HL-60/S4 treated with phorbol 12-myristate 13-acetate at 8.2 ng/mL for 4 days and 3 days (cell line): ENCODE results near the gene LRBA.
"Not testable (repeated sequence)": the region's sequence is repeated elsewhere in the genome, so short reads cannot be mapped to it uniquely, and the experiment has no call there.

Experiments
- in situ Hi-C: fragments of 300-500 bp; cut with MboI; formaldehyde crosslinking; loops from 2 replicates; pipeline ENCODE4 v1.15.0; 2022; ENCODE audit warnings: low sequenced_read_pairs

Gene LRBA

DNA sequence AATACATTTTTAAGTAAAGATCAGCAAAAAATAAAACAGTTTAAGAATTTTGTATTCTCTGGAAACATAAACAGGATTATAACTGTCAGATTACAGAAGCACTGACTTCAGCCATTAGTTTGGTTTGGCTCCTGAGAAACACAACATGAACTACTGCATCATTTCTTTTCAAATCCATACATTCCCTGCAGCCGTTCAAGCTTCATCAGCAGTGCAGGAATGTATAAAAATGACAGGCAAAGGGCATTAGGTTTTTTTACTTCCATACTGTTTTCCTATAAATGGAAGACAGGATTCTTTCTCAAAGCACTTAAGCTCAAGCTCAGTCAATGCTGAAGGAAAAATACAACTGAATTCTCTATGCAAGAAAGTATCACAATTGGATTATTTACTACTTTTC lies 437.3 kb downstream of the LRBA start:
- in situ Hi-C loops = no loop called here

DNA sequence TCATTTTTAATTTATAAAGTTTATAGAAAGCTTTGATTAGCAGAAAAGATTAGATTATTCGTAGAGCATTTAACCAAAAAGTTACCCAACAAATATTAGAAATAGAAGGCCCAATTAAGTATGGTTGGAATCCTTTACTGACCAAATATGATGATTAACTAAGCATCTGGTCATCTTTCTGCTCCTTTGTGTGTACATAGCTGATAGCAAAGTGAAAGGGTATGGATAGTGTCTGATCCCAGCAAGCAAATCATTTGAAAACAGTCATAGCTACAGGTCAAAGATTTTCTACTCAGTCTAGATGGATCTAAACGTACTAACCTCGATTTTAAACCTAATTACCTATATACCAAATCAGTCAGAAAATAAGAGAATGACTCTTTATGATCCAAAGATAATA lies 440.4 kb downstream of the LRBA start:
- in situ Hi-C loops = no loop called here

DNA sequence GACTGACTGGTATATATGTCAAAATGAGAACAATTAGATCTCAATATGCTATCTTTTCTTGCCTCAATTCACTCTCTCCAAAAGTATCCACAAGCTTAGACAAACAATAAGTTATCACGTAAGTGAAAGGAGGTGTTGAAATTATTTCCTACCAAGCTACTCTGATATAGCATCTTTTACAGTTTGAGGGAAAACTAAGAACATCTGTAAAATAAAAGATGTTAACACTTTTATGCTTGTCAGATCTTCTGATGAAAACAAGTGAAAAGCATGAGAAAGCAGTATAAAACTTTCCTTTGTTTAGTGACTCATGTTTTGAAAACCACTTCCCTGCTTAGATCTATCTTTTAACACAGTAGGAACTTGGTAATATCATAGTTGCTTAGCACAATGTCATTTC lies 441.6 kb downstream of the LRBA start:
- in situ Hi-C loops = no loop called here

DNA sequence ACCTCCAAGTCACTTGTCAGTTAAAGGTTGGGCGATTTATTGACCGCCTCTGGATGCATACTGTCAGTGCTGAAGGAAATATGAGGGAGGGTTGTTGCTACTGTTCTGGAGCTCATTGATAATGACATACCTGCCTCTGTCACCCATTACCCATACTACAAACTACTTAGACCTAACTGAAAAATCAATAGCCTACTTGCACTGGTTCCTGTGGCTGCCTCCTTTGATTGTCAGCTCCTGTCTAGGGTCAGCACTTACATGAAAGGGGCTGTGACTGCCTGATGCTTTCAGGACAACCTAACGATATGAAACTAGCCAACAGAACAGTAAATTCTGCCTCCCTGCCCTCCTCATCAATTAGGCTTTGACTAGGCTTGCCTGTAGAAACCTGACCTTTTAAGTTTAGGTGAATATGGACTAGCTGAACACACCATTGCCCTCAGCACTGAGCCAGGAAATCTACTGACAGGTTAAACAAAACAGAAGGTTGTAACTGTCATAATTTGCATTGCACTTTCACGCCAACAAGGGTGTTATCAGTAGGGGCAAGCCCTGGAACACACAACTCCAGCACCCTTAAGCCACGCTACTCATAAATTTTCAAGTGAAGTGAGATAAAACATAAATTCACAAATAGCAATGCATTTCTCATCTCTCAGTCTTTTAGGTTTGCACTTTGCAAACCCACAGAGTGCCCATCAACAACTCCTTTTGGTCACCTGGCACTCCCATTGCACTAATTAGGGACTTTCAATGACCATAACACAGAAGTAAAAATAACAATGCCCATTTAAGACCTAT lies 442.2 kb downstream of the LRBA start:
- in situ Hi-C loops = no loop called here

DNA sequence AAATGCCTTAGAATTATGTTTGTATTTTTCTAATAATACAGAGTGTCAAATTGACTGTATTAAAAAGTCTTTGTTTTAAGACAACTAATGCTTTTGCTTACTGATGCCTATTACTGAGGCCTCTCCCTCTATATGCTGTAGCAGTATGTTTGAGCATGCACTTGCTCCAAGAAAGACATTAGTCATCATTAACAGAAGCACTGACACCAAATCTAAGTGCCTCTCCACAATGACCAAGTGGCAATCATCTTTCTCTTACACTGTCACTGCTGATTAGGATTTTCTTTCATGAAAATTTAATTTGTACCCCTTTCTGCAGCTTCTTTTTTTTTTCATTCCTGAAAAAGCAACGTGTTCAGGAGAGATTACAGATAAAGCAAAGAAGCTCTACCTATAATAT lies 444.2 kb downstream of the LRBA start:
- in situ Hi-C loops = no loop called here

DNA sequence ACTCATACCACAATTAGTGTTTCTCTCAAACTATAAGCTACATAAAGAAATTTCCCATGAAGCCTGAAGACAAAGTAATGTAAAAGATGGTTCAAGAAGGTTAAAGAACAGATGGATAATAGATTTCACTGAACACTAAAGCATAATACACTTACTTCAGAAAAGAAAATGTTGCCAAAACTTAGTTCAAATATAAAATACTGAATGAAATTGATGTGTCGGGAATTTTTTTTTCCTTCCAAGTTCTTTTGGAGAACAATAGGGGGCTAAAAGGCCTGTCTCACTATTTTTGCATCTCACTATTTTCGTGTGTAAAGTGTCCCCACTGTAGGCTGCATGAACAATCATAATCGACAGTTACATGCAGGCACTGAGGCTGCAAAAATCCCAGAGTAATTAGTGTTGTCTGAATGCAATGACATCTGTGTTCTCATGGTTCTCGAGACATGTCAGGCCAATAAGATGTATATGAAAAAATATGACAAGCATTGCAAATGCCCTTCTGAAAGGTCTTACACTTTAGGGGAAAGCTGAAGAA lies 445.0 kb downstream of the LRBA start:
- in situ Hi-C loops = no loop called here

DNA sequence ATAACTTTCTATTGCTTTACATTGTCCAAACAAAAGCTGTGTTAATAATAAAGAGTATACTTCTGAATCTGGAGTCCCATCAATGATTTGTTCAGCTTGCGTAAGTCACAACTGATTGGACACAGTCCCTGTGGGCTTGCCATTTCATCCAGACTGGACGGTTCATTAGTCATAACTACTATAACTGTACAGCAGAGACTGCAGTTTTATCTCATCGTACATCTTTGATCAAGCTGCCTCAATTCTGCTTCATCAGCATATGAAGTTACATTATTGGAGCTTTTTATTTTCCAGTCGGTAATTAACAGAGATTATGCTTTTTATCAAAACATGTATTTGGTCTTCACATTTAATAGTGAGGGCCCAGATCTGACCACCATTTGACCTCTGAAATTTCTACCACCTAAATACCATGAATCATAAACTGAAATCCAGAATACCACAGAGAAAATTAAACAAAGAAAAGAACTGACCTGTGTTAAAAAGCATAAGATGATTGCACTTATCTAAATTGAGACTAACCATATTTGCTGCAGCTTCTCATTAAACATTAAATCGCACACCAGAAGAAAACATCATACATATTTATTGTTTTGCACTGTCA lies 445.6 kb downstream of the LRBA start:
- in situ Hi-C loops = no loop called here

DNA sequence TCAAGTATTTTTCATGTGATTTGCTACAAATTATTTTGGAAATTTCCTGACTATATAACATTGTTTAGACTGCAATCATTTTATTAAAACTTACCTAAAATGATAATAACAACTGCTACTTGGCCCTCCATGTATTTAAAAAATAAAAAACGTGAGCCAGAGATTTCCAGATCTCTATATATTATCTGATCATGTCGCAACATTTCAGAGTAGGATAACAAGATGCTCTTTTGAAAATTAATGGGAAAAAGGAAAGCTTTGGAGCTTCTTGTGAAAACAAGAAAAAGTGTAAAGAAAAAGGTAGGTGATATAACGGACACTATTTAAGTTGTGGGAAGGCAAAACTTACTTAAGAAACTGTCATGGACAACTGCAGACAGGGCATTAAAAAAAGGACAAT lies 448.0 kb downstream of the LRBA start:
- in situ Hi-C loops = no loop called here

DNA sequence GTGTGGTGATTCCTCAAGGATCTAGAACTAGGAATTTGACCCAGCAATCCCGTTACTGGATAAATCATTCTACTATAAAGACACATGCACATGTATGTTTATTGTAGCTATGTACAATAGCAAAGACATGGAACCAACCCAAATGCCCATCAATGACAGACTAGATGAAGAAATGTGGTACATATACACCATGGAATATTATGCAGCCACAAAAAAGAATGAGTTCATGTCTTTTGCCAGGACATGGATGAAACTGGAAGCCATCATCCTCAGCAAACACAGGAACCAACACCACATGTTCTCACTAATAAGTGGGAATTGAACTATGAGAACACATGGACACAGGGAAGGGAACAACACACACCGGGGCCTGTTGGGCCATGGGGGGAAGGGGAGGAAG lies 450.1 kb downstream of the LRBA start:
- in situ Hi-C loops = not testable (repeated sequence)

DNA sequence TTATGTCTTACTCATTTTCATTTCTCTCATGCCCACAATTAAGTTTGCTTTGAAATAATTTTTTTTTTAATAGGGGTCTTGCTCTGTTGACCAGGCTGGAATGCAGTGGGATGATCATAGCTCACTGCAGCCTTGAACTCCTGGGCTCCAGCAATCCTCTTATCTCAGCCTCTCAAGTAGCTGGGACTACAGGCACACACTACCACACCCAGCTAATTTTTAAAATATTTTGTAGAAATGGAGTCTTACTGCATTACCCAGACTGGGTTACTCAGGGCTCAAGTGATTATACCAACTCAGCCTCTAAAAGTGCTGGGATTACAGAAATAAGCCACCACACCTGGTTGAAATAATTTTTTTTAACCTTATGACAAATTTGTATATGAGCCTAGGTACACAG lies 452.3 kb downstream of the LRBA start:
- in situ Hi-C loops = no loop called here

DNA sequence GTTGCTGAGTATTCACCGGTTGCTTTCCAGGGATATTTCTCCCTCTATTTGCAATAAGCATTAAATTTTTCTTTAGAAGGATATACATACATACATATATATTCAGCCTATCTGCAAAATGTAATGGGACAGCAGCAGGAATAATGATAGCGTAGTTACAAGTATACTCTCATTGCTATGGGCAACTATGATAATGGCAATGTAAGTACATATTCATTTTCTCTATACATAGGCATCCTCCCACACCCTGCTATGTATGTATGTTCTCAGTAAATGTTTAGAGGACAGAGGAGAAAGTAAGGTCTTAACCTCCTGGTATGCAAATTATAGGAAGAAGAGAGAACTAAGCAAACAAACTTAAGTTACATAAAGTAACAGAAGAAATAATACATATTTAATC lies 452.8 kb downstream of the LRBA start:
- in situ Hi-C loops = no loop called here

DNA sequence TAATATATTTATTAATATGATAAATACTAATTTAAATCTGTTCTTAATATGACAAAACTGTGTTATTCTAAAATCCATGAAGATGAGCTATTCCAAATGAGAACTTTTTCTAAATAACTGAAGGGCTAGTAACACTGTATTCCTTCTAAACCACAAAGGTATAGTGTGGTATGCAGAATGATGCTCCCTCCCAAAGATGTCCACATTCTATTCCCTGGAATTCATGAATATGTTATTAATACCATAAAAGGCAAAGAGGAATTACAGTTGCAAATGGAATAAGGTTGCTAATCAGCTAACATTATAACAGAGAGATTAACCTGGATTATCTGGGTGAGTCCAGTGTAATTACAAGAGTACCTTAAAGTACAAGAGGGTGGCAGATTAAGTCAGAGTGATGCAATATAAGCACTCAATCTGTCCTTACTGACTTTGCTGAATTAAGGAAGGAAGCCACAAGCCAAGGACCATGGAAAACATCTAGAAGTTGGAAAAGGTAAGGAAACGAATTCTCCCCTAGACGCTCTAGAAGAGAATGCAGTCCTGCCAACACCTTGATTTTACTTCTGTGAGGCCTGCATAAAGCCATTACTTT lies 453.8 kb downstream of the LRBA start:
- in situ Hi-C loops = no loop called here

DNA sequence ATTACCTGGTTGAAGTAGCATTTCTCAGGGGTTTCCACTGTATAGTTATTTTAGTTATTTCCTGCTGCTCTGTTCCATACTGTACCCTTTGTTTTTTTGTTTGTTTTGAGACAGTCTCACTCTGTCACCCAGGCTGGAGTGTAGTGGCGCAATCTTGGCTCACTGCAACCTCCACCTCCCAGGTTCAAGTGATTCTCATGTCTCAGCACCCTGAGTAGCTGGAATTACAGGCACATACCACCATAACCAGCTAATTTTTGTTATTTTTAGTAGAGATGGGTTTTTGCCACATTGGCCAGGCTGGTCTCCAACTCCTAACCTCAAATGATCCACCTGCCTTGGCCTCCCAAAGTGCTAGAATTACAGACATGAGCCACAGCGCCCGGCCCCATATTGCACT lies 457.3 kb downstream of the LRBA start:
- in situ Hi-C loops = not testable (repeated sequence)

DNA sequence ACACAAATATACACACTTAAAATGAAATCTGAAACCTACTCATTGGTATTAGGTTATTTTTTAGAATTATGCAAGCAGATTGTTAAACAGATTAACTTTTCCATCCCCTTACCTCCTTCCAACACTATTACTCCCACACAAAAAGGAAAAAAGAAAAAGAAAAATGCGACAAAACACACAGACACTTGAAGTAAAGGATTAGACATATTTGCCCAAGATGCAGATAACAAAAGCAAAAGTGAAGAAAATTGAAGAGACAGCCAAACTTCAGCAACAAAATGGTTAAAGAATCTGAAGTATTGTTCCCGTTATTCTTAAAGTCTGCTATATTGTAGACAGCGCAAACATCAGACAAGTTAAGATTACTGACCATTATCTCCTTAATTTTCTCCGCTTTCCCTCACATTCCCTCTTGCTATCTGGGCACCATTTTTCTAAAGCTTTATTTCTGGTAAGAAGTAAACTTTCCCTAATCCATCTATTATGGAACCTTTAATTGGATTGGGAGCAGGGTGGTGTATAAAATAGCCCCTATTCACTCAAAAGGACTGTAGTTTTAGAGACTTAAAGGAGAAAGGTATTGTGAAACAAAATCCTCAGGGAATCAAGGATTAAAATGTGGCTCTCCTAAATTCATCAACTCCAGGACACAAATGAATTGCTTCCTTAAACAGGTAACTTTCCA lies 467.8 kb downstream of the LRBA start:
- in situ Hi-C loops = no loop called here

DNA sequence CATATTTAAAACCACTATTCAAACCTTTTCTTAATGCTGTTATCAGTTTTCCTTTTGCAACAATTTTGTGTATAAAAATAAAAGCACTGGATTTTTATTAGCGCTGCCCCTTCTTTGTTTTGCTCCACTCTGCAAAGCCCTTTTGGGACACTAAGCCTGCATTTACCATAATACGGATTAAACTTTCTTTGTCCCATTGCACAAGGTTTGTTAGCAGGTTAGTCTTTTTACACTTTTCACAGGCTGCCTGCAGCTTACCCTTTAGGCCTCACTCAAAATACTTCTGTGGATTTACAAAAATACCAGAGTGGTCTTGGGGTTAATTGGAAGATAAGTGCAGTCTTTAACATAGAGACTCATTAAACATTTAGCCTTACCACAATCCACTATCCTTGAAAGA lies 468.8 kb downstream of the LRBA start:
- in situ Hi-C loops = no loop called here

DNA sequence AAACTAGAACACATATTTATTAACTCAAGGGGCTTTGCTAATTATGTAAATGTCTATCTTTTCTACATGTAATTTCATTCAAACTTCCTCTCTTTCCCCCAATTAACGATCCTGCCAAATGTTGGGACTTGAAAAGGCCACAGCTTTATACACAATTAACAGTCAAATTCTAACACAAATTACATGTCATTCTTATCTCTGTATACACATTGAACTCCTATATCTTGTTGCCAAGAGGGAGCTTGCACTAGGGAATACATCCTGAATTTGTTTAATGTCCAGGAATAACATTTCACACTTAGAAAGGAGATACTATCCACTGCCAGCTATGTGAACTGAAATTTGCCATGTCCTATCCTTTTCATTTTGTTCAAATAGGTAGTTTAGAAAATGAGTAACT lies 472.0 kb downstream of the LRBA start:
- in situ Hi-C loops = no loop called here

DNA sequence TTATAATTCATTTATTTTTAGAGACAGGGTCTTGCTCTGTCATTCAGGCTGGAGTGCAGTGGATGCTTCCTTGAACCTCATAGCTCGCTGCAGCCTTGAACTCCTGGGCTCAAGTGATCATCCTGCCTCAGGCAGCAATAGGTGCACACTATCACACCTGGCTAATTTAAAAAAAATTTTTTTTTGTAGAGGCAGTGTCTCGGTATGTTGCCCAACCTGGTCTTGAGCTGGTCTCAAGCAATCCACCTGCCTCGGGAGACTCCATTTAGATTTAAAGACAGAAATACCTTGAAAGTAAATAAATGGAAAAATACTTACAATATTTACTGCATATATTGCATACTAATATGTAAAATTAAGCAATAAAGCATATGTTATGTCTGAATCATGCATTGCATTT lies 473.4 kb downstream of the LRBA start:
- in situ Hi-C loops = no loop called here

DNA sequence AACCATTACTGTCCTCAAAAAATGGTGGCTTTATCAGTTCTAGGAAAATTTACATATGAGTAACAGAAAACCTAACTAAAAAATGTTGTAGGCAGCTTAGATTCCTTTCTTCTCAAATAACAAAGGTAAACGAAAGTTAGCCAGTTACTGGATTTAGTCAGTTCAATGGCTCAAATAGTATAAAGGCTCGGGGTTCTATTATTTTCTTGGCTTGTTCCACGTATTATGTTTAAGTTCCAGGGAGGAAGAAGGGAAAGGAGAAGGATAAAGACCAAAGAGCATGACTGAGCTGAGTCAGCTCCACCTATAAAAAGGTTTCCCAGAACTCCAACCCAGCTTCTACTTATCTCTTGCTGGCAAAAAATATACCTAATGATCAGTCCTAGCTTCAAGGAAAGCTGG lies 474.1 kb downstream of the LRBA start:
- in situ Hi-C loops = no loop called here

DNA sequence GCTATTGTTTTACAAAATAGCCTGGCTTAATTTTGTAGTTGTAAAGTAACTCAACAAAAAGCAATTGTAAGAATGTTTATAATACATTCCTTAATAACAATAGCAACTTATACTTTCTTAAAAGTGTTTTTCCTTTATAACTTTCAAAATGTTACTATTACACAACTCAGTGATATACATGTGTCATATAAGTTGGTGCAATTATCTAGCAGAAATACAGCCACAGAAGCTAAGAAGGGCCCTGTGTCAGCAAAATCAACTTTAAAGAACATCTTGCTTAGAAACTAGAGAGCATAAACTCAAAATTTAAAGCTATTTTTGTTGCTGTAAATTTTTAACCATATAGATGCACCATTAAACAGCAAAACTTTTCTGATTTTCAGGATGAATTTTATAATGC lies 474.5 kb downstream of the LRBA start:
- in situ Hi-C loops = no loop called here

DNA sequence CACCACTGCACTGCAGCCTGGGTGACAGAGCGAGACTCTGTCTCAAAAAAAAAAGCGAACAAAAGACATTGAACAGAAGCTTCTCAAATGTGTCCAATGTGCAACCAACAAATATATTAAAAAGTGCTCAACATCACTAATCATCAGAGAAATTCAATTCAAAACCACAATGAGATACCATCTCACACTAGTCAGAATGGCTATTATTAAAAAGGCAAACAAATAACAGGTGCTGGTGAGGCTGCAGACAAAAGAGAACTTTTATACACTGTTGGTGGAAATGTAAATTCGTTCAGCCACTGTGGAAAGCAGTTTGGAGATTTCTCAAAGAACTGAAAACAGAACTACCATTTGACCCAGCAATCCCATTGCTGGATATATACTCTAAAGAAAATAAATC lies 477.2 kb downstream of the LRBA start:
- in situ Hi-C loops = not testable (repeated sequence)

DNA sequence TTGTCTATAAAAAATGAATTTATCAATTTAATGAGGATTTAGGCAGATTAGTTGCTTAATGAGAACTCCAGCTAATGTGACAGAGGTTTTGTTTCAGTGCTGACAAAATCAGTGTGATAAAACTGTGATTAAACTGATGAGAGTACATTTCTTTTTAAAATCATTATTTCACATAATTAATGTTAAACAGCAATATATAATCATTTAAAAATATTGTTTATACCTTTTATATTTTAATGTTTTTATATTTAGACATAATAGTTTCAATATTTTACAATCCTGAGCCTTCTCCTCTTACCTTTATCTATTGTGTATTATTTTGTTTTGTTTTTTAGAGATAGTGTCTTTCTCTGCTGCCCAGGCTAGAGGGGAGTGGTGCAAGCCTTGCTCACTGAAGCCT lies 480.3 kb downstream of the LRBA start:
- in situ Hi-C loops = no loop called here

DNA sequence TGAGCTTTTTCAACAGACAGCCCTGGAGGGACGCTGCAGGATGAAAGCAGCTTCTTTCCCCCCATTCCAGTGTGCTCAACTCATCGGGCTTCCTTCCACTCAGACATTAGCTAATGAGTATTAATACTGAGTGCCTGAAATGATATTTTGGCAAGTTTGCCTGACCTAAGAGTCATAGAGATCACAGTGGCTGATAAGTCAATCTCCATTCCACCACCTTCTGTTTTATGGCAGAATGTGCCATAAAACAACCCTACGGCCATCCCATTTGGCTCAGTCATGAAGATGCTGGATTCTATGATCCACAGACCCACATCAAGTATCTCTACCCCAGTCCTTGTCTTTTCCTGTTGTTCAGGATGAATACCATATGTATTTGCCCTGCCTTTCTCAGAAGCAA lies 481.4 kb downstream of the LRBA start:
- in situ Hi-C loops = no loop called here
